Breast epithelium (tissue), 3 donors: Measurements from ENCODE around the gene ZMYND15.

Source experiments
- CTCF ChIP-seq, 3 donors: fragments of 450-650 bp; IDR thresholded peaks; one replicate each; pipeline ENCODE4 v1.5.1; 2016 to 2017; ENCODE audit warnings: antibody characterized with exemption in 3 of 3, mild to moderate bottlenecking in 3 of 3, moderate library complexity in 3 of 3
- POLR2A ChIP-seq: fragments of 450-650 bp; IDR thresholded peaks from one replicate; pipeline ENCODE4 v1.6.1; 2016; ENCODE audit warnings: antibody characterized with exemption, mild to moderate bottlenecking, moderate library complexity
- POLR2AphosphoS5 ChIP-seq, 3 donors: sonication (generic); formaldehyde crosslinking; IDR thresholded peaks; one replicate each; pipeline ENCODE4 v1.6.1; 2017; ENCODE audit warnings: antibody characterized with exemption in 3 of 3

DNA sequence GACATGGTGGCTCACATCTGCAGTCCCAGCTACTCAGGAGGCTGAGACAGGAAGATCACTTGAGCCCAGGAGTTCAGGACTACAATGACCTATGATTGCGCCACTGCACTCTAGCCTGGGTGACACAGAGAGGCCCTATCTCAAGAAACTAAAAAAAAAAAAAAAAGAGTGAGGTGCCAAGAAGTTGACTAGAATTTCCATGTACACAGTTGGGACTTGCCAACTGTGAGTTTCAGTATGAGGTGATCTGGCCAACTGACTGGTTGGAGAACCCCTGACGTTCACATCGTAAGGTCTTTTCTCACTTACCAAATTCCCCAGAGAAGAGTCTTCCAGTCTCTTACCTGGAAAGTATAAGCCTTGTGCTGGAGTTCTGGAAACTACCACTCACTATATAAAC is 11.5 kb upstream of the ZMYND15 start:
- no peak for TF ChIP-seq POLR2A
- no peak for TF ChIP-seq CTCF (IDR thresholded peaks at IDR 0.05)
- TF ChIP-seq POLR2AphosphoS5 (IDR thresholded peaks at IDR 0.05) = no peak
